ENCODE data around the gene MINDY1. TPM values are rescaled to one million over a fixed set of nuclear protein-coding genes. Genes with fewer than 3 reads are reported as not detected.

Gene MINDY1
- total RNA-seq, 1 donor from 2014 or later, result 7.7 TPM

GRCh38 chr1:150964164-150964489 is 42.6 kb downstream of the MINDY1 start:
- TF ChIP-seq, protein P1, sequence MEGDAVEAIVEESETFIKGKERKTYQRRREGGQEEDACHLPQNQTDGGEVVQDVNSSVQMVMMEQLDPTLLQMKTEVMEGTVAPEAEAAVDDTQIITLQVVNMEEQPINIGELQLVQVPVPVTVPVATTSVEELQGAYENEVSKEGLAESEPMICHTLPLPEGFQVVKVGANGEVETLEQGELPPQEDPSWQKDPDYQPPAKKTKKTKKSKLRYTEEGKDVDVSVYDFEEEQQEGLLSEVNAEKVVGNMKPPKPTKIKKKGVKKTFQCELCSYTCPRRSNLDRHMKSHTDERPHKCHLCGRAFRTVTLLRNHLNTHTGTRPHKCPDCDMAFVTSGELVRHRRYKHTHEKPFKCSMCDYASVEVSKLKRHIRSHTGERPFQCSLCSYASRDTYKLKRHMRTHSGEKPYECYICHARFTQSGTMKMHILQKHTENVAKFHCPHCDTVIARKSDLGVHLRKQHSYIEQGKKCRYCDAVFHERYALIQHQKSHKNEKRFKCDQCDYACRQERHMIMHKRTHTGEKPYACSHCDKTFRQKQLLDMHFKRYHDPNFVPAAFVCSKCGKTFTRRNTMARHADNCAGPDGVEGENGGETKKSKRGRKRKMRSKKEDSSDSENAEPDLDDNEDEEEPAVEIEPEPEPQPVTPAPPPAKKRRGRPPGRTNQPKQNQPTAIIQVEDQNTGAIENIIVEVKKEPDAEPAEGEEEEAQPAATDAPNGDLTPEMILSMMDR (IDR thresholded peaks at IDR 0.05; ENCODE audit: insufficient read depth, low read length, poor library complexity, severe bottlenecking), result no peak
- Histone ChIP-seq H3K4me3 (ENCODE audit: low read depth, low read length) (no peak overlapping the region), H3K27me3 (ENCODE audit: control insufficient read depth, insufficient read depth, low read length) (no peaks in the 10 kb centered on the region), H3K36me3 (ENCODE audit: control insufficient read depth, insufficient read depth, low read length) (peaks cover 11% of the 10 kb centered on the region)
- DNase-seq (ENCODE audit: low read depth), result no peak

DNA sequence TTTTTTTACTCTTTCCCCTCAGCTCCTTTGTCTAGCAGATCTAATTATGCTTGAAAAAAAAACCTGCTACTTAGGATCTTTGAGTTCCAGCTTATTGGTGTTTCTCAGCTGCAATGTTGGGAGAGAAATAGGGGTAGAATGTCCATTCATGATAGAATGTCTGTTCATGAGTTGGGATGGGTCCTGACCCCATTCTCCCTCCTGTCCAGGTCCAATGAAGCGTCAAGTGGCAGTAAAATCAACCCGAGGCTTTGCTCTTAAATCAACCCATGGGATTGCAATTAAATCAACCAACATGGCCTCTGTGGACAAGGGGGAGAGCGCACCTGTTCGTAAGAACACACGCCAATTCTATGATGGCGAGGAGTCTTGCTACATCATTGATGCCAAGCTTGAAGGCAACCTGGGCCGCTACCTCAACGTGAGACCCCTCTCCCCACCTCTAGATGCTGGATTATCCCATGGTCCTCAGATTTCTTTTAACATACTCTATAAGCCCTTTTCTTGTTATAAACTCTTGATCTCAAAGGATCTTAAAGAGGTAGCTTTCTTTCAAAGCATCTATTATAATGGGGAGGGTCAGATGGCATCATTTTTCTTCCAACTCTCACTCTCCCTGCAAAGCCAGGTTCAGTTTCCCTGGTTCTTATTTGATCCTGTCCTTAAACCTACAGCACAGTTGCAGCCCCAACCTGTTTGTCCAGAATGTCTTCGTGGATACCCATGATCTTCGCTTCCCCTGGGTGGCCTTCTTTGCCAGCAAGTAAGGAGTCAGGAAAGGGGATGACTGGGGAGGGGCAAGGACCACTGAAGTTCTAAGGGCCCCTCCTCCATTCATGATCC is 43.2 kb downstream of the MINDY1 start:
- no peak for DNase-seq (ENCODE audit: low read depth)
- Histone ChIP-seq H3K27me3 (ENCODE audit: control insufficient read depth, insufficient read depth, low read length) (no peaks in the 10 kb centered on the region), H3K36me3 (ENCODE audit: control insufficient read depth, insufficient read depth, low read length) (peaks cover 11% of the 10 kb centered on the region), H3K4me3 (ENCODE audit: low read depth, low read length) (no peak overlapping the region)
- TF ChIP-seq, protein P1 (IDR thresholded peaks at IDR 0.05; ENCODE audit: insufficient read depth, low read length, poor library complexity, severe bottlenecking), result no peak

GRCh38 chr1:150961756-150962155 is 44.9 kb downstream of the MINDY1 start:
- TF ChIP-seq, protein P1 (IDR thresholded peaks at IDR 0.05; ENCODE audit: insufficient read depth, low read length, poor library complexity, severe bottlenecking), result no peak
- no peak overlapping the region for H3K4me3 ChIP-seq (ENCODE audit: low read depth, low read length)
- H3K36me3 ChIP-seq (ENCODE audit: control insufficient read depth, insufficient read depth, low read length), result peaks cover 10% of the 10 kb centered on the region
- no peaks in the 10 kb centered on the region for H3K27me3 ChIP-seq (ENCODE audit: control insufficient read depth, insufficient read depth, low read length)
- DNase-seq (ENCODE audit: low read depth), result no peak

DNA sequence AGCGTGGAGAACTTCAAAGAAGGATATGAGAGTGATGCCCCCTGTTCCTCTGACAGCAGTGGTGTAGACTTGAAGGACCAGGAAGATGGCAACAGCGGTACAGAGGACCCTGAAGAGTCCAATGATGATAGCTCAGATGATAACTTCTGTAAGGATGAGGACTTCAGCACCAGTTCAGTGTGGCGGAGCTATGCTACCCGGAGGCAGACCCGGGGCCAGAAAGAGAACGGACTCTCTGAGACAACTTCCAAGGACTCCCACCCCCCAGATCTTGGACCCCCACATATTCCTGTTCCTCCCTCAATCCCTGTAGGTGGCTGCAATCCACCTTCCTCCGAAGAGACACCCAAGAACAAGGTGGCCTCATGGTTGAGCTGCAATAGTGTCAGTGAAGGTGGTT is 46.1 kb downstream of the MINDY1 start:
- Histone ChIP-seq H3K27me3 (ENCODE audit: control insufficient read depth, insufficient read depth, low read length) (no peaks in the 10 kb centered on the region), H3K36me3 (ENCODE audit: control insufficient read depth, insufficient read depth, low read length) (peaks cover 5% of the 10 kb centered on the region), H3K4me3 (ENCODE audit: low read depth, low read length) (no peak overlapping the region)
- DNase-seq (ENCODE audit: low read depth), result no peak
- TF ChIP-seq, protein P1 (IDR thresholded peaks at IDR 0.05; ENCODE audit: insufficient read depth, low read length, poor library complexity, severe bottlenecking), result no peak

GRCh38 chr1:150957666-150958065 is 49.0 kb downstream of the MINDY1 start:
- Histone ChIP-seq H3K36me3 (ENCODE audit: control insufficient read depth, insufficient read depth, low read length) (no peaks in the 10 kb centered on the region), H3K4me3 (ENCODE audit: low read depth, low read length) (no peak overlapping the region), H3K27me3 (ENCODE audit: control insufficient read depth, insufficient read depth, low read length) (no peaks in the 10 kb centered on the region)
- TF ChIP-seq, protein P1 (IDR thresholded peaks at IDR 0.05; ENCODE audit: insufficient read depth, low read length, poor library complexity, severe bottlenecking), result no peak
- DNase-seq (ENCODE audit: low read depth), result no peak

- H3K27me3 ChIP-seq (ENCODE audit: control insufficient read depth, insufficient read depth, low read length), result no peaks in the 10 kb centered on the region
- H3K4me3 ChIP-seq (ENCODE audit: low read depth, low read length), result no peak overlapping the region
- TF ChIP-seq, protein P1 (IDR thresholded peaks at IDR 0.05; ENCODE audit: insufficient read depth, low read length, poor library complexity, severe bottlenecking), result no peak
- no peaks in the 10 kb centered on the region for H3K36me3 ChIP-seq (ENCODE audit: control insufficient read depth, insufficient read depth, low read length)
- DNase-seq (ENCODE audit: low read depth), result no peak
Observed at GRCh38 chr1:150955280-150955679, 51.4 kb downstream of the MINDY1 start.

Measured in kidney epithelial cell (primary cell).